Keratinocyte (primary cell): ENCODE data around the gene TMED7. TPM values are rescaled to one million over a fixed set of nuclear protein-coding genes. Genes with fewer than 3 reads are reported as not detected.

ENCODE experiments used
- DNase-seq: peaks from one replicate; pipeline ENCODE4 v3.0.0-alpha.2; 2011; ENCODE audit warnings: low read depth, missing footprints, low spot score
- FAIRE-seq: peaks from 2 replicates; lab custom pipeline; 2011; peaks lifted over from hg19 to GRCh38; lab: Jason Lieb, UNC
- H2AFZ ChIP-seq: 2 replicates; pipeline ENCODE4 v1.6.0; 2012; ENCODE audit warnings: low read length, control low read depth, inconsistent platforms; ENCODE audit not compliant: control insufficient read depth
- H3K27ac ChIP-seq: 2 replicates; pipeline ENCODE4 v1.5.1; 2011; ENCODE audit warnings: low read length; ENCODE audit not compliant: control insufficient read depth, insufficient read depth
- H3K27me3 ChIP-seq: 3 replicates; pipeline ENCODE4 v1.6.0; 2011; ENCODE audit warnings: low read length; ENCODE audit not compliant: control insufficient read depth, insufficient read depth; ENCODE audit errors: extremely low read depth
- H3K36me3 ChIP-seq, 2 experiments: 2 replicates in 1 of 2; 3 replicates in 1 of 2; pipeline ENCODE4 v1.5.1; 2011; ENCODE audit warnings: low read length in 2 of 2, mild to moderate bottlenecking in 1 of 2; ENCODE audit not compliant: control insufficient read depth in 2 of 2, insufficient read depth in 2 of 2; ENCODE audit errors: extremely low read depth in 1 of 2
- H3K4me1 ChIP-seq: 3 replicates; pipeline ENCODE4 v1.5.1; 2011; ENCODE audit warnings: low read length; ENCODE audit not compliant: control insufficient read depth, insufficient read depth; ENCODE audit errors: extremely low read depth
- H3K4me2 ChIP-seq: 3 replicates; pipeline ENCODE4 v1.6.0; 2011; ENCODE audit warnings: low read depth, low read length; ENCODE audit not compliant: control insufficient read depth, insufficient read depth; ENCODE audit errors: extremely low read depth
- H3K4me3 ChIP-seq, 3 experiments: fragments of 200-600 bp in 1 of 3; sonication (generic) in 1 of 3; 2 replicates in 2 of 3; 3 replicates in 1 of 3; pipeline ENCODE4 v1.5.1; 2011 to 2016; ENCODE audit warnings: low read length in 3 of 3, mild to moderate bottlenecking in 3 of 3, control low read depth in 2 of 3, inconsistent platforms in 1 of 3, low read depth in 1 of 3, mixed read lengths in 1 of 3, mixed run types in 1 of 3, moderate library complexity in 1 of 3; ENCODE audit not compliant: control insufficient read depth in 2 of 3, insufficient read depth in 2 of 3; ENCODE audit errors: extremely low read depth in 1 of 3
- H3K79me2 ChIP-seq: 2 replicates; pipeline ENCODE4 v1.6.0; 2012; ENCODE audit warnings: low read length; ENCODE audit not compliant: control insufficient read depth, insufficient read depth
- H3K9ac ChIP-seq: 3 replicates; pipeline ENCODE4 v1.6.0; 2011; ENCODE audit warnings: low read length; ENCODE audit not compliant: control insufficient read depth, insufficient read depth; ENCODE audit errors: extremely low read depth
- H3K9me1 ChIP-seq: 3 replicates; pipeline ENCODE4 v1.6.0; 2011; ENCODE audit warnings: low read length; ENCODE audit not compliant: control insufficient read depth, insufficient read depth; ENCODE audit errors: extremely low read depth
- H3K9me3 ChIP-seq: 2 replicates; pipeline ENCODE4 v1.5.1; 2012; ENCODE audit warnings: low read depth, low read length; ENCODE audit not compliant: control insufficient read depth
- H4K20me1 ChIP-seq: 3 replicates; pipeline ENCODE4 v1.6.0; 2011; ENCODE audit warnings: low read length; ENCODE audit not compliant: control insufficient read depth, insufficient read depth; ENCODE audit errors: extremely low read depth
- CTCF ChIP-seq, 3 experiments: IDR thresholded peaks in 1 of 3; conservative IDR thresholded peaks in 1 of 3; optimal IDR thresholded peaks in 1 of 3; 2 replicates in 2 of 3; 3 replicates in 1 of 3; pipeline versions ENCODE3 to v1.5.1; 2011; ENCODE audit warnings: low read length in 3 of 3, mild to moderate bottlenecking in 3 of 3, moderate library complexity in 2 of 3, control low read depth in 1 of 3, inconsistent platforms in 1 of 3; ENCODE audit not compliant: insufficient read depth in 2 of 3; ENCODE audit errors: extremely low read depth in 1 of 3
- EZH2 ChIP-seq: IDR thresholded peaks from one replicate; pipeline ENCODE4 v1.6.1; 2012; ENCODE audit warnings: inconsistent platforms, mild to moderate bottlenecking, low read length, moderate library complexity
- dilution Hi-C: fragments of 300-500 bp; cut with MboI; formaldehyde crosslinking; loops from one replicate; pipeline ENCODE4 v1.7.0; 2020; ENCODE audit warnings: low sequenced_read_pairs; ENCODE audit not compliant: extremely low pct_ligation_motif_present
- polyA plus RNA-seq, 5 experiments: library from polyadenylated mRNA; depleted of rRNA in 3 of 5; stranded (reverse) in 3 of 5; stranded (forward) in 1 of 5; unstranded in 1 of 5; fragments of >200 nt; gene quantifications; 1 replicate in 1 of 5; 2 replicates in 3 of 5; 3 replicates in 1 of 5; pipeline versions ENCODE4 v1.2.1 to v1.2.3, GENCODE V29; 2011 to 2012; ENCODE audit warnings: missing spikeins in 2 of 5, low read depth in 1 of 5, low replicate concordance in 1 of 5

The TMED7 gene
- polyA plus RNA-seq, 1 donor (not counting 4 experiments of a cell fraction or from before 2014, with no cell fraction given) = 77.9 TPM

- Histone ChIP-seq H3K27ac (no peak overlapping the region), H3K79me2 (no peaks in the 10 kb centered on the region), H3K27me3 (no peaks in the 10 kb centered on the region), H3K9me3 (no peaks in the 10 kb centered on the region), H3K4me1 (peaks cover 2% of the 10 kb centered on the region), H3K9ac (no peak overlapping the region), H3K4me3 (no peak overlapping the region), H2AFZ (no peak overlapping the region), H3K36me3 (no peaks in the 10 kb centered on the region), H4K20me1 (no peaks in the 10 kb centered on the region), H3K9me1 (no peaks in the 10 kb centered on the region), H3K4me2 (no peak overlapping the region)
- TF ChIP-seq EZH2 = no peak
- TF ChIP-seq CTCF (optimal IDR thresholded peaks at IDR 0.05 in 1 of 3, IDR thresholded peaks at IDR 0.05 in 1 of 3, conservative IDR thresholded peaks at IDR 0.05 in 1 of 3; ENCODE audit: extremely low read depth in 1 of 3, insufficient read depth in 2 of 3, low read length in 3 of 3) = no peak
- FAIRE-seq (no peak), DNase-seq (no peak)
- dilution Hi-C loops = no loop called here
These were observed 57.2 kb downstream of the TMED7 start for GRCh38 chr5:115568668-115569067.

GRCh38 chr5:115565233-115565632, 60.6 kb downstream of the TMED7 start:
- dilution Hi-C loops = no loop called here
- no peak for TF ChIP-seq EZH2
- TF ChIP-seq CTCF (optimal IDR thresholded peaks at IDR 0.05 in 1 of 3, IDR thresholded peaks at IDR 0.05 in 1 of 3, conservative IDR thresholded peaks at IDR 0.05 in 1 of 3; ENCODE audit: extremely low read depth in 1 of 3, insufficient read depth in 2 of 3, low read length in 3 of 3) = no peak
- no peak overlapping the region for H3K4me3 ChIP-seq

More at GRCh38 chr5:115565233-115565632, 60.6 kb downstream of the TMED7 start:
- Histone ChIP-seq H4K20me1 (no peaks in the 10 kb centered on the region), H3K79me2 (no peaks in the 10 kb centered on the region), H3K9me3 (no peaks in the 10 kb centered on the region), H3K27ac (no peak overlapping the region), H3K4me1 (peaks cover 10% of the 10 kb centered on the region), H3K36me3 (no peaks in the 10 kb centered on the region), H3K9ac (no peak overlapping the region), H2AFZ (no peak overlapping the region), H3K4me2 (no peak overlapping the region), H3K27me3 (no peaks in the 10 kb centered on the region), H3K9me1 (no peaks in the 10 kb centered on the region)
- DNase-seq (no peak), FAIRE-seq (no peak)

Other genes starting within 250 kb of the TMED7 start
- 9.5 to 11.9 TPM (median 9.8 TPM) in 3 replicates for gene FEM1C, start 81.3 kb downstream of the TMED7 start, polyA plus RNA-seq
- gene TICAM2, start 23.6 kb downstream of the TMED7 start, polyA plus RNA-seq = 0.06 TPM in 1 of 3 replicates, not detected in the others
- not detected in 3 replicates for gene CDO1, start 190.6 kb upstream of the TMED7 start, polyA plus RNA-seq
- 43.9 to 90.7 TPM (median 60.7 TPM) in 3 replicates for gene ATG12, start 215.5 kb upstream of the TMED7 start, polyA plus RNA-seq
- 72.4 to 153 TPM (median 77.4 TPM) in 3 replicates for gene AP3S1, start 215.9 kb upstream of the TMED7 start, polyA plus RNA-seq